Measurements from ENCODE around the gene UBE2D1. TPM values are rescaled to one million over a fixed set of nuclear protein-coding genes. Genes with fewer than 3 reads are reported as not detected.

UBE2D1 gene
- polyA plus RNA-seq, 10 donors = 14.2 to 21.5 (median 17.7) TPM

Other genes starting within 250 kb of the UBE2D1 start
- gene IPMK, start 67.1 kb upstream of the UBE2D1 start, polyA plus RNA-seq (ENCODE audit: insufficient read length in 10 of 10) = 1 to 10 TPM; 3.4 to 5.8 (median 4.4) TPM
- 10 to 100 TPM; 19.4 to 27.5 (median 22.4) TPM for gene CISD1, start 65.8 kb upstream of the UBE2D1 start, polyA plus RNA-seq (ENCODE audit: insufficient read length in 10 of 10)
- gene TFAM, start 50.4 kb downstream of the UBE2D1 start, polyA plus RNA-seq (ENCODE audit: insufficient read length in 10 of 10) = 10 to 100 TPM; 30.0 to 39.5 (median 36.2) TPM
- gene BICC1, start 177.9 kb downstream of the UBE2D1 start, polyA plus RNA-seq (ENCODE audit: insufficient read length in 10 of 10) = 10 to 100 TPM; 18.7 to 25.4 (median 21.1) TPM